Endometrial microvascular endothelial cells (primary cell): ENCODE measurements around the gene ING3. TPM values are rescaled to one million over a fixed set of nuclear protein-coding genes. Genes with fewer than 3 reads are reported as not detected.

Experiments
- in situ Hi-C: cut with HindIII; loops from 2 replicates; pipeline ENCODE4 v1.10.0; 2017; ENCODE audit warnings: low sequenced_read_pairs, low pct_unique_long_range_greater_than_20kb; ENCODE audit errors: inconsistent ontology term
- total RNA-seq: library from RNA; depleted of rRNA; stranded (reverse); fragments of >200 nt; gene quantifications from one replicate; pipeline ENCODE4 v1.2.3, GENCODE V29; 2015; ENCODE audit errors: inconsistent ontology term

Gene ING3
- total RNA-seq, 1 donor from 2014 or later = 25.6 TPM

DNA sequence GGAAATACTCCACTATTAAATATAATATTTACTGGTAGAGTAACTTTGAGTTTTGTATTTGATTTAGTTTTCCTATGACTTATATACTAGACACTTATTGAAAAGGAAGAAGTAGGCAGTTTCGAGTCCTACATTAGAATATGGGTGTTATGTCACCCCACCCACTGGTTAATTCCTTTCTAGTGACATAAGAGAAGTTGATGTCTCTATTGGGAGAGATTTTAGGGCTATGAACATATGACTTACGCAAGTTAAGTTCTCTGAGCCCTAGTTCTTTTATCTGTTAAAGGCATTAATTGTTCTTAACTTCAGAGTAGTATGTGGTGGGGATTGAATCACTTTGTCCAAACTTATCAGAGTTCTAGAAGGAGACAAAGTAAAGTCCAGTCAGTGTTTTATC is 68.4 kb downstream of the ING3 start:
- in situ Hi-C loops = no loop called here

DNA sequence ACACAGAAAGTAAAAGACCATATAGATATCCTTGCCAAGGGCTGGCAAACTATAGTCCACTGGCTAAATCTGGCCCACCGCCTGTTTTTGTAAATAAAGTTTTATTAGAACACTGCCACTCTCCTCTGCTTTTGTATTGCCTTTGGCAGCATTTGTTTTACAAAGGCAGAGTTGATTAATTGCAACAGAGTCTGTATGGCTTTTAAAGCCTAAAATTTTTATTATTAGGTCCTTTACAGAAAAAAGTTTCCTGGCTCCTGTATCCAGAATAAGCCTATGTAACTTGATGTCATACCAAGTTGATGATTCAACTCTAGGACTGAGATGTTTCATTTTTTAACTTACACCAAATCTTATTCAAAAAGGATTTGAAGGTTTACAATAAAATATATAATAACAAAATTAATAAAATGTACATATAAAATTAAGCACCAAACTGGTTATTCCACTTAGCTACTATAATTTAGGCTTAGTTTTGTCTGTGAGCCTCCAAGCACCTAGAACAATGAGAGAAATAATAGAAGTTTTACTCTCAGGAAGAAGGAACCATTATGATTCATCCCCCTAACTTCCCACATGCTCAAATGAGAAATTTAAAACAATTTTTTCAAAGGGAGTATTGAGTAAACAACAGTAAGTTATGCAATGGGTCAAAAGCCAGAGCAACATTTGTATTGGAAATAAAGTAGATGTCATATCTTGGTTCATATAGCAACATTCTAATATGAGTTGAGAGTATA is 69.8 kb downstream of the ING3 start:
- in situ Hi-C loops = no loop called here

DNA sequence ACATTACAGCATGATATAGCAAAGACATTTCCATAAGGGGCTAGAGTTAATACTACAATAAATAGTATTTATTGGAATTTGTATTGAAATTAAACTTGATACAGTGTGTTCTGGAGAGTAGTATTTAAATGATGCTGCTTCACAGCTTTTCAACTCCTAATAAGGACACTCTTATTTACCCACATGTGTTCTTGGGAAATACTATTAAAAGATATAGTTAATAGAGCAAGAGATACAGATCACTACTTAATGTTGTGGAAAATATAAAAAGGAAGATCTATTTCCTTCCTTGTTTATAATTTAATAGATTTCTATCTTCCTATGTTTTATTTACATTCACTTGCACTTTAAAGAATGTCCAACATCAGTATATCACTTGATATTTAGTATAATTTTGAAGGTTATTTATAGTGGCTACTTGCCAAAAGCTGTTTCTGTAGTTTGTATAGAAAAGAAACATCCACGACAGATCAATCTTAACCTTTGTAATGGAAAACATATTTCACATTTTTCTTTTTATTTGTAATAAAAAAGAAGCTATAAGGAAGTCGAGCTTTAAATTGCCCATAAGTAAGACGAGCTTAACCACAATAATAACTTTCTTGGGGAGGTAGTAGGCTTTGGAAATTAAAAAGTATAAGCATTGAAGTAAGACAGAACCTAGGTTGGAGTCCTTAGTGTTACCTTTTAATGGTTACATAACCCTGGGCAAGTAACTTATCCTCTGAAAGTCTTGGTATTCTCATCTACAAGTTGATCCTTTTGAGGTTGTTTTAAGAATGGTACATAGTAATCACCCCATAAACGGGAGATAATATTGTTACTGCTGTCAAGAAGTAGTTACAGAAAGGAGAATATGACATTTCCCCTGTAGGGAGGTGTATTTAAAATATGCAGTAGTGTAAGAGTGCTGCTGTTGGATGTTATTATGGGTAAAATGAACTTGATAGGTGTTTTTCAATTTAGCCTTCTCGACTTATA is 70.7 kb downstream of the ING3 start:
- in situ Hi-C loops = no loop called here

DNA sequence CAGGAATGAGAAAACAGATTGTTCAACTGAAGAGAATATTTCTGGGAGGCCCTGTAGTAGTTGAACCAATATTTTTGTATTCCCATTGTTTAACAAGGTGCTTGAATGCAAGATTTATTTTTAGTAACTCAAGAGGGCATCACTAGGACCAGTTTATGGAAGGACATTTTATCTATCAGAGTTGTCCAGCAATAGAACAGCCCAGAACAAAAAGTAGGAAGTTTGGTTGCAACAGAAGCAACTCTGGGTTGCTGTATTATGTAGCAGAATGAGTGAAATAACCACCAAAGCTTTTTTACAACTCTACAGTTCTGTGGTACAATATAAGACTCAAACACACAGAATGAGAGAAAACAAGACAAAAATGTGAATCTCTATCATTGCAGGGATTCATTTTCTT is 72.6 kb downstream of the ING3 start:
- in situ Hi-C loops = no loop called here

DNA sequence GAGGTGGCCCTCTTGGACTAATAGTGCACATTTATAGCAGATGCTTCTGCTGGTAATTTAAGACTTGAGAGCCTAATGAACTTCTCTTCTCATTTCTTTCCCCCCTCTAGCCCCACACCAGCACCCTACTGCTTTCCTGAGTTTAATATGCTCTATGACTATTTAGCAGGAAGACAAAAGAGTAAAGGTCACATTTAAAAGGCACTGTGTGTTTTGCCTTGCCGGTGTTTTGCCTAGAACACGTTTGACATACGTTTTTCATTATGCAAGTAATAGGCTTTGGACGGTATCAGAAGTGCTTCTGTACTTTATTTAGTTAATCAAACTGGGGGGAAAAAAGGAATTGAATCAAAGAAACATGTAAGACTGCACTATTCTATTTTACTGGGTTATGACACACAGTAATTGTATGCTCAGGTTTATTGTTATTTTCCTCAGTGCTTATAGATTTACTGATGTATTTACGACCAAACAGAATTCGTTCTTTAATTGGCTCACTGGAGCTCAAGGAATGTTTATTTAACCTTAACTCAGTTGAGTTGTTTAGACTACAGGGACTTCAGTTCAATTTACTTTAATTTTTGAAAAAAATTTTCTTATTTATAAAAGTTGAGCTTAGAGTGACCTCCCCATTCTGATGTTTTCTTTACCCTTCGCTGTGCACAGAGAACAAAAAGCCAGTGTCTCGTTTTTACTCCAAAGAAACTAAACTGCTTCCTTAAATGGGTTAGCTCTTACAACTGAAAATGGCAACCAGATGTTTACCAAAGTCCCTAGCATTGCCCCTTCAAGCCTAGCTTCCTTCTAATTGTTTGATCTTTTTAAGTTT is 73.3 kb downstream of the ING3 start:
- in situ Hi-C loops = no loop called here

DNA sequence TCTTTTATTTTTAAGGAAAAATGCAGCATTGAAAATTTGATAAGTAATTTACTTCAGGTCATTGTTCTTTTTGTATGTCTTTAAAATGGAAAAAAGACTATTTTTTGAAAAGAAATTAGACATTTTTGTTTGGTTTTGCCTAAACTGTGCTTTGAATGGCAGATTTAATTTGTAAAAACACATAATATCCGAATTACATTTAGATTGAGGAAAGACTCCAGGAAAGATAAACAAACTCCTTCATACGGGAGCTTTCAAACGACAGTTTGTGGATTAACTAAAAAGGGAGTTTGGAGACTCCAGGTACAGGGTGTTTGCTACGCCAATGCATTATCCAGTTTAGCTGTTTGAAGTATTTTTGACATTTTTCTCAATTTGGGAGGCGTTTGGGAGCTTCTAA is 74.0 kb downstream of the ING3 start:
- in situ Hi-C loops = no loop called here

DNA sequence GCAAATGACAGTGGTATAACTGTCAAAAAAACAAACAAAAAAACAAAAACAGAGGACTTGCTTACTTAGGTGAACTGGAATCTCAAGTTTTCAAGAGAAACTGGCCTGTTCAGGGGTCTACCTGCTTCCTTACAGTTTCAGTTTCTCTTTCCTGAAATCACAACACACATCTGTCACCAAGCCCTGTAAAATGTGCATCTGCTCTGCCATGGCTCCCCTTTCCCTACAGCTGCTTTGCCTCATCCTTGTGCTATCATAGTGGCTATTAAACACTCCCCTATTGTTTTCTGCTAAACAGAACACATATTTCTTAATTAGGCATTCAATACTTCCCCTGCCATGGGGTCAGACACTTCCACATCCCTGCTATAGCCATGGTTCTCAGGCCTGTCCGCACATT is 75.6 kb downstream of the ING3 start:
- in situ Hi-C loops = no loop called here

DNA sequence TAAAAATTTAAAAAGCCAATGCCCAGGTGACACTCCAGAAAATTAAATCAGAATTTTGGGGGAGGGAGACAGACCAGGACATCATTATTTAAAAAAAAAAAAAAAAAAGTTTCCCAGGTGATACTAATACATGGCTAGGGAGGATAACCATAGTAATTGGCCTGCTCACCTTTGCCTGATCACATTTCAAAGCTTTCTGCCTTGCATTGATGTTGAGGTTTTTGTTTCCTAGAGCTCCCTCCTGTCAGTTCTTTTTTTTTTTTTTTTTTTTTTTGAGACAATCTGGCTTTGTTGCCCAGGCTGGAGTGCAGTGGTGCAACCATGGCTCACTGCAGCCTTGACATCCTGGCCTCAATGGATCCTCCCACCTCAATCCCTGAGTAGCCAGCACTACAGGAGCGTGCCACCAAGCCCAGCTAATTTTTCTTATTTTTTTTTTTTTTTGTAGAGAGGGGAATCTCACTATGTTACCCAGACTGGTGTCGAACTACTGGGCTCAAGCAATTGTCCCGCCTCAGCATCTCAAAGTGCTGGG is 76.1 kb downstream of the ING3 start:
- in situ Hi-C loops = no loop called here

Other genes with a start within 250 kb of the ING3 start
- gene TSPAN12, start 92.6 kb upstream of the ING3 start, total RNA-seq = 20.7 TPM
- 4.9 TPM for gene CPED1, start 37.9 kb downstream of the ING3 start, total RNA-seq